Activated B cell treated with CpG ODN at 0.5 μM for 24 hours (primary cell): ENCODE measurements around the gene MAML2. TPM values are rescaled to one million over a fixed set of nuclear protein-coding genes. Genes with fewer than 3 reads are reported as not detected.

ENCODE experiments used
- ATAC-seq: fragments of 200-7000 bp; cut with Tn5 transposase; one replicate; pipeline ENCODE4 v1.10.0; 2021; ENCODE audit warnings: low read depth, mild to moderate bottlenecking, moderate library complexity
- CTCF ChIA-PET: fragments of 350-600 bp; sonication (Branson Sonifier 250); formaldehyde crosslinking; loops from one replicate; lab custom pipeline; 2021; ENCODE audit warnings: antibody characterized with exemption; lab: Charles Lee
- POLR2A ChIA-PET: fragments of 350-600 bp; sonication (Branson Sonifier 250); formaldehyde crosslinking; loops from one replicate; lab custom pipeline; 2021; ENCODE audit warnings: antibody characterized with exemption; lab: Charles Lee
- DNase-seq: peaks from one replicate; pipeline ENCODE4 v3.0.0; 2022
- H3K27ac Mint-ChIP-seq: one replicate; pipeline ENCODE4 v1.8.0; 2020; ENCODE audit warnings: mixed read lengths
- H3K27me3 Mint-ChIP-seq: one replicate; pipeline ENCODE4 v1.8.0; 2021; ENCODE audit warnings: mixed read lengths
- H3K36me3 Mint-ChIP-seq: one replicate; pipeline ENCODE4 v1.8.0; 2021; ENCODE audit warnings: low read depth, mixed read lengths
- H3K4me1 Mint-ChIP-seq: one replicate; pipeline ENCODE4 v1.8.0; 2021; ENCODE audit warnings: mixed read lengths
- H3K4me3 Mint-ChIP-seq: one replicate; pipeline ENCODE4 v1.8.0; 2020; ENCODE audit warnings: mild to moderate bottlenecking, mixed read lengths
- H3K9me3 Mint-ChIP-seq: one replicate; pipeline ENCODE4 v1.8.0; 2020; ENCODE audit warnings: mixed read lengths
- intact Hi-C: fragments of 100-400 bp; cut with micrococcal nuclease; formaldehyde crosslinking; loops from one replicate; pipeline ENCODE4 v1.15.1; 2024
- total RNA-seq: library from RNA; stranded (reverse); gene quantifications from 2 replicates; pipeline ENCODE4 v1.2.3, GENCODE V29; 2022
- TF ChIP-seq, protein P1 (sequence below): fragments of 200-600 bp; IDR thresholded peaks from one replicate; pipeline ENCODE4 v1.8.0; 2022; ENCODE audit warnings: antibody characterized with exemption, mild to moderate bottlenecking

MAML2 gene
- total RNA-seq, 1 donor from 2014 or later = 24.8 TPM

DNA sequence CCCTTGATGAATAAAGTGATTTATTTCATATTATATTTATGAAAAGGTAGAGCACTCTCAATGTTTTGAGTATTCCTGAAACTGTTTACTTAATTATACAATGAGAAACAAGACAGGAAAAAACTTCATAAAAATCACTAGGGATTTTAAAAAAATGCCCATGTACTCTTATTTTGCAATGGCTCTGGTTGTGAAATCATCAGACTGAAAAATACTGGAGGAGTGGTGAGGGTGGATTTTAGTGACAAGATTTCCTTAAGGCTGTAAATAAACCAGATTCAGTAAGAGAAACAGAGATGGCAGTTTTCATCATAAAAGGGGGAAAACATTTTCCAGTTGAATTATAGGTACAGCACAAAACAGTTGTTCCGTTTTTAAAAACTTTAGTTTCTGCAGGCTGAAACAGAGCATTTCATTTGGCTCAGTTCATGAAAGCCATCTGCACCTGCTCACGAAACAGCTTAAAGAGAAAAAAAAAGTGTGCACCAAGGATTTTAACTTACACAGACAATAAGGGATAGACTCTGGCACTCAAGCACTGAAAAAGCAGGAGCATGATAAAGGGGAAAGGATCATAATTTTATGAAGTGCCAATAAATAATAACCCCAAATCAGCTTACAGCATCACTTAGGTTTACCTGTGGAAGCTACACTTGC, 100.7 kb downstream of the MAML2 start:
- Mint-ChIP-seq H3K27ac (peak overlapping the region; percentile 73), H3K27me3 (no peaks in the 10 kb centered on the region), H3K4me3 (peak overlapping the region; percentile 90), H3K36me3 (peaks cover 5% of the 10 kb centered on the region), H3K4me1 (peaks cover 48% of the 10 kb centered on the region), H3K9me3 (no peaks in the 10 kb centered on the region)
- intact Hi-C loops = loop anchor here (5.0 kb wide), 4 partner anchors 150 to 450 kb away; partner anchors contain the start of genes CEP57 and JRKL
- DNase-seq = no peak
- TF ChIP-seq, protein P1, sequence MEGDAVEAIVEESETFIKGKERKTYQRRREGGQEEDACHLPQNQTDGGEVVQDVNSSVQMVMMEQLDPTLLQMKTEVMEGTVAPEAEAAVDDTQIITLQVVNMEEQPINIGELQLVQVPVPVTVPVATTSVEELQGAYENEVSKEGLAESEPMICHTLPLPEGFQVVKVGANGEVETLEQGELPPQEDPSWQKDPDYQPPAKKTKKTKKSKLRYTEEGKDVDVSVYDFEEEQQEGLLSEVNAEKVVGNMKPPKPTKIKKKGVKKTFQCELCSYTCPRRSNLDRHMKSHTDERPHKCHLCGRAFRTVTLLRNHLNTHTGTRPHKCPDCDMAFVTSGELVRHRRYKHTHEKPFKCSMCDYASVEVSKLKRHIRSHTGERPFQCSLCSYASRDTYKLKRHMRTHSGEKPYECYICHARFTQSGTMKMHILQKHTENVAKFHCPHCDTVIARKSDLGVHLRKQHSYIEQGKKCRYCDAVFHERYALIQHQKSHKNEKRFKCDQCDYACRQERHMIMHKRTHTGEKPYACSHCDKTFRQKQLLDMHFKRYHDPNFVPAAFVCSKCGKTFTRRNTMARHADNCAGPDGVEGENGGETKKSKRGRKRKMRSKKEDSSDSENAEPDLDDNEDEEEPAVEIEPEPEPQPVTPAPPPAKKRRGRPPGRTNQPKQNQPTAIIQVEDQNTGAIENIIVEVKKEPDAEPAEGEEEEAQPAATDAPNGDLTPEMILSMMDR = no peak
- POLR2A ChIA-PET = interaction anchor here (0.6 to 3.9 kb wide), 13 partner anchors 11 to 186 kb away, joined by 3 to 65 read pairs (median 6); partner anchors contain the start of genes CCDC82, JRKL and MAML2
- no peak for ATAC-seq
- CTCF ChIA-PET = interaction anchor here (1.0 to 4.7 kb wide), 5 partner anchors 13 to 187 kb away, joined by 3 to 38 read pairs (median 3); partner anchors contain the start of gene MAML2

DNA sequence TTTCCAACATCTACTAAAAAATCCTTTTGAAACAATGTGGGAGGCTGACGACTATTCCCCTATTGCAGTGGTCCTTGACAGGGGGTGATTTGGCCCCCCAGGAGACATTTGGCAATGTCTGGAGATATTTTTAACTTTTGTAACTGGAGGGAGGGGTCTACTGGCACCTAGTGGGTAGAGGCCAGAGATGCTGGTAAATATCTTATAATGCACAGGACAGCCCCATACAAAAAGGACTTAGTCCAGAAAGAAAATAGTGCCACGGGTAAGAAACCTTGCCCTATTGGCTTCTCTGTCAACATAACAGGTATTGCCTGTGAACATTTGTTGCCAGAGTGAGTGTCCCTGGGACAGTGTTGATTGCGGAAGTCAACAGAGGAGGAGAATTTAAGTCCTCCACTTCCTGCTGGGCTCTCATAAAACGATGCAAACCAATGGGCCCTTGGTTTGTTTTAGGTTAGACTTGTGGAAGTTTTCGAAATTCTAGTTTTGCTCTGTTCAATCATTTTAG, 101.6 kb downstream of the MAML2 start:
- no peak overlapping the region for H3K27ac Mint-ChIP-seq
- H3K4me3 Mint-ChIP-seq = no peak overlapping the region
- TF ChIP-seq, protein P1 = no peak
- ATAC-seq = no peak
- peaks cover 5% of the 10 kb centered on the region for H3K36me3 Mint-ChIP-seq
- CTCF ChIA-PET = interaction anchor here (1.8 to 4.7 kb wide), 3 partner anchors 101 to 186 kb away, joined by 8 to 38 read pairs (median 8); partner anchors contain the start of gene MAML2
- POLR2A ChIA-PET = interaction anchor here (0.6 to 3.9 kb wide), 2 partner anchors 99 to 395 kb away, joined by 8 to 65 read pairs; partner anchors contain the start of gene MAML2
- no peak for DNase-seq
- H3K4me1 Mint-ChIP-seq = peaks cover 38% of the 10 kb centered on the region
- intact Hi-C loops = loop anchor here (1.0 to 5.0 kb wide), 5 partner anchors 151 to 449 kb away; partner anchors contain the start of genes CEP57 and JRKL
- no peaks in the 10 kb centered on the region for H3K27me3 Mint-ChIP-seq
- no peaks in the 10 kb centered on the region for H3K9me3 Mint-ChIP-seq

DNA sequence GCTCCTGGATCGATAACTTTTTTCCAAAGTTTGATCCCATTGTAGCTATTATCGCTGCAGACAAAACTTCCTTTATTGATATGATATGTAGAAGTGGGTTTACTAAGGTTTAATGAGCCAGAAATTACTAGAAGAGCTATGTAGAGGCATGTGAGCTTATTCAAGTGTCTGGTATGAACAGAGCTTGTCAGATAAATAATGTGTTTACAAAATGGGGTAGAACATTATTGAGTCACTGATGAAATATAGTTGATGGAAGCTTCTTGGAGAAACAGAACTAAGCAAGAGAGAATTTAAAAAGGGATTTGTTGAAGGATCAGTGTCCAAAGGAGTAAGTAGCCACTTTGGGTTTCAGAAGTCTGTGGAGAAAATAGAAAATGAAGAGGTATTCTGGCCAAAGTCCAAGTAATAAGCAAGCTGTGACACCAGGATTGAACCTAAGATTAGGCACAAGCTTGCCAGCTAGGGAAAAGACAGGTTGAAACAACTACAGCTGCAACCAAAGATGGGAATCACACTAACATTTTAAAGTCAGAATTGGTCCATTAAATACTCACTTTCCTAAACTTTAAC, 104.3 kb downstream of the MAML2 start:
- H3K4me1 Mint-ChIP-seq = peaks cover 38% of the 10 kb centered on the region
- H3K27me3 Mint-ChIP-seq = no peaks in the 10 kb centered on the region
- CTCF ChIA-PET = interaction anchor here (1.5 to 1.8 kb wide), 3 partner anchors 101 to 184 kb away, joined by 4 to 8 read pairs (median 6); partner anchors contain the start of gene MAML2
- TF ChIP-seq, protein P1 = no peak
- ATAC-seq (no peak), DNase-seq (no peak)
- no peaks in the 10 kb centered on the region for H3K9me3 Mint-ChIP-seq
- peaks cover 11% of the 10 kb centered on the region for H3K36me3 Mint-ChIP-seq
- H3K4me3 Mint-ChIP-seq = no peak overlapping the region
- POLR2A ChIA-PET = interaction anchor here (1.9 kb wide), 1 partner anchor 104 kb away, joined by 5 read pairs; the partner anchor contains the start of gene MAML2
- no peak overlapping the region for H3K27ac Mint-ChIP-seq
- intact Hi-C loops = no loop called here

DNA sequence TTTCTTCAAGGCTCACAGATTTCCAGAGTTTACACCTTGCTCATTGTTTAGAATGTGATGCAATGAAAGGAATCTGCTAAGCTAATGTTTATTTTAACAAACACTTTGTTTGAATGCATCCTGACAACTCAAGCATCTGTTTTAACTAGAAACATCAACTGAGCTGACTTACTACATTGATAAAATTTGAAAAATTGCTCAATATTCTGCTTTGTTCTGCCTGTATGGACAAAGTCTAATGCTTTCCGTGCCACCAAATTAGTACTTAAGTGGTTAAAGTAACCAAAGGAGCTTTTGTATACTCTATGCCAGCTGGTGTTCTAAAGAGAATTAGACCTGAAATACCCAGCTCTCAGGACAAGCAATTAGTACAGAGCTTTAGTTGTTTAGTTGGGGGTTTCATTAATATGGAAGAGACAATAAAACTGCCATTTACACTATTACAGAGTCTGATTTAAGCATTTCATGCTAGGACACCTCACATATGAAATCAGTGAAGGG, 105.2 kb downstream of the MAML2 start:
- peaks cover 34% of the 10 kb centered on the region for H3K4me1 Mint-ChIP-seq
- H3K36me3 Mint-ChIP-seq = peaks cover 8% of the 10 kb centered on the region
- H3K9me3 Mint-ChIP-seq = no peaks in the 10 kb centered on the region
- no peak for DNase-seq
- TF ChIP-seq, protein P1 = no peak
- intact Hi-C loops = no loop called here
- H3K4me3 Mint-ChIP-seq = no peak overlapping the region
- CTCF ChIA-PET = interaction anchor here (1.5 to 1.8 kb wide), 2 partner anchors 105 to 183 kb away, joined by 6 to 8 read pairs; partner anchors contain the start of gene MAML2
- H3K27me3 Mint-ChIP-seq = no peaks in the 10 kb centered on the region
- H3K27ac Mint-ChIP-seq = no peak overlapping the region
- POLR2A ChIA-PET = interaction anchor here (1.9 kb wide), 1 partner anchor 105 kb away, joined by 5 read pairs; the partner anchor contains the start of gene MAML2
- no peak for ATAC-seq
